Caco-2 (cell line): ENCODE results near the gene PPP1R10. TPM values are rescaled to one million over a fixed set of nuclear protein-coding genes. Genes with fewer than 3 reads are reported as not detected.

Experiments used
- BruUV-seq: library from RNA; stranded (reverse); fragments of 400-500 nt; replicated peaks from 2 replicates; lab custom pipeline; 2021; lab: Mats Ljungman, UMichigan
- CTCF ChIA-PET: fragments of 300-600 bp; sonication (Branson Sonifier 250); formaldehyde crosslinking; loops from one replicate; lab custom pipeline; 2022; ENCODE audit warnings: antibody characterized with exemption; lab: Charles Lee
- POLR2A ChIA-PET: fragments of 300-600 bp; sonication (Branson Sonifier 250); formaldehyde crosslinking; loops from one replicate; lab custom pipeline; 2022; ENCODE audit warnings: antibody characterized with exemption; lab: Charles Lee
- DNase-seq, 2 experiments: peaks; one replicate each; pipeline versions ENCODE4 v3.0.0 to v3.0.0-alpha.2; 2020 to 2022
- H3K27me3 ChIP-seq: replicated peaks from 2 replicates; pipeline ENCODE4 v1.6.0; 2011; ENCODE audit warnings: low read length; ENCODE audit not compliant: control insufficient read depth, insufficient read depth
- H3K36me3 ChIP-seq: 2 replicates; pipeline ENCODE4 v1.5.1; 2011; ENCODE audit warnings: low read length; ENCODE audit not compliant: control insufficient read depth, insufficient read depth
- H3K4me1 ChIP-seq: fragments of 250-450 bp; sonication (Bioruptor Pico); 2 replicates; pipeline ENCODE4 v1.5.1; 2020; ENCODE audit warnings: mild to moderate bottlenecking
- H3K4me3 ChIP-seq: 2 replicates; pipeline ENCODE4 v1.5.1; 2011; ENCODE audit warnings: low read depth, mild to moderate bottlenecking, control low read depth, low read length
- H3K9me3 ChIP-seq: fragments of 250-450 bp; sonication (Bioruptor Pico); 2 replicates; pipeline ENCODE4 v1.5.1; 2020; ENCODE audit warnings: mild to moderate bottlenecking, moderate library complexity
- H3K27ac Mint-ChIP-seq: one replicate; pipeline ENCODE4 v1.8.0; 2022; ENCODE audit warnings: mixed read lengths; ENCODE audit not compliant: unreplicated experiment
- H3K27me3 Mint-ChIP-seq: one replicate; pipeline ENCODE4 v1.8.0; 2022; ENCODE audit warnings: mixed read lengths; ENCODE audit not compliant: insufficient read depth, unreplicated experiment
- H3K36me3 Mint-ChIP-seq: one replicate; pipeline ENCODE4 v1.8.0; 2022; ENCODE audit warnings: mild to moderate bottlenecking, mixed read lengths; ENCODE audit not compliant: insufficient read depth, unreplicated experiment
- H3K4me1 Mint-ChIP-seq: one replicate; pipeline ENCODE4 v1.8.0; 2022; ENCODE audit warnings: low read depth, mixed read lengths; ENCODE audit not compliant: unreplicated experiment
- H3K4me3 Mint-ChIP-seq: one replicate; pipeline ENCODE4 v1.8.0; 2022; ENCODE audit warnings: mild to moderate bottlenecking, moderate library complexity, mixed read lengths; ENCODE audit not compliant: unreplicated experiment
- H3K9me3 Mint-ChIP-seq: one replicate; pipeline ENCODE4 v1.8.0; 2022; ENCODE audit warnings: mixed read lengths; ENCODE audit not compliant: unreplicated experiment
- intact Hi-C: fragments of 100-400 bp; cut with micrococcal nuclease; formaldehyde crosslinking; loops from one replicate; pipeline ENCODE4 v1.10.0; 2022; ENCODE audit not compliant: unreplicated experiment
- total RNA-seq: library from RNA; stranded (reverse); gene quantifications from 2 replicates; pipeline ENCODE4 v1.2.3, GENCODE V29; 2022
- TF ChIP-seq, protein P1 (sequence below), 2 experiments: fragments of 200-600 bp in 1 of 2; IDR thresholded peaks; 1 replicate in 1 of 2; 2 replicates in 1 of 2; pipeline versions ENCODE4 v1.5.1 to v1.8.0; 2011 to 2022; ENCODE audit warnings: antibody characterized with exemption in 1 of 2, control low read depth in 1 of 2, inconsistent platforms in 1 of 2, low read depth in 1 of 2, low read length in 1 of 2, mild to moderate bottlenecking in 1 of 2, moderate library complexity in 1 of 2; ENCODE audit not compliant: insufficient read depth in 1 of 2, severe bottlenecking in 1 of 2, unreplicated experiment in 1 of 2

PPP1R10 gene
- total RNA-seq, 1 experiment from 2014 or later, result 91.3 TPM

DNA sequence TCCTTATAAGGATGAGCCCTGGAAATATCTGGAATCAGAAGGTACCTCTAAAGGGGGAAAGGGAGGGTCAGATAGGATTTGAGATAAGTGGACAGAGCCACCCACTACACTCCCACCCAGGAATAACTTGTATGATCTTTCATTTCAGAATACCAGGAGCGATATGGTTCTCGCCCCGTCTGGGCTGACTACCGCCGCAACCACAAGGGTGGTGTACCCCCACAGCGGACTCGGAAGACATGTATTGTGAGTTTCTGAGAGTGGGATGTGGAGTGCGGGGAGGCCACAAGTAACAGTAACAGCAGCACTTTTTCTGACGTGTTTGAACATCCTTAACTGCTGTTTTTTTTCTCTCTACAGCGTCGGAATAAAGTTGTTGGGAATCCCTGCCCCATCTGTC, 2.5 kb upstream of the PPP1R10 start:
- intact Hi-C loops, result no loop called here
- no peak for DNase-seq
- Histone ChIP-seq H3K4me3 (no peak overlapping the region), H3K27me3 (no peaks in the 10 kb centered on the region), H3K36me3 (peaks cover 2% of the 10 kb centered on the region; the same call in 1 of the 2 replicates), H3K9me3 (no peaks in the 10 kb centered on the region), H3K4me1 (no peaks in the 10 kb centered on the region)
- Mint-ChIP-seq H3K9me3 (no peaks in the 10 kb centered on the region), H3K36me3 (peaks cover 73% of the 10 kb centered on the region), H3K27me3 (peaks cover 6% of the 10 kb centered on the region), H3K27ac (no peak overlapping the region), H3K4me3 (peak overlapping the region; percentile 78), H3K4me1 (peaks cover 13% of the 10 kb centered on the region)
- no TSS peak for BruUV-seq
- ChIA-PET POLR2A (no interaction called here), CTCF (no interaction called here)
- TF ChIP-seq, protein P1, sequence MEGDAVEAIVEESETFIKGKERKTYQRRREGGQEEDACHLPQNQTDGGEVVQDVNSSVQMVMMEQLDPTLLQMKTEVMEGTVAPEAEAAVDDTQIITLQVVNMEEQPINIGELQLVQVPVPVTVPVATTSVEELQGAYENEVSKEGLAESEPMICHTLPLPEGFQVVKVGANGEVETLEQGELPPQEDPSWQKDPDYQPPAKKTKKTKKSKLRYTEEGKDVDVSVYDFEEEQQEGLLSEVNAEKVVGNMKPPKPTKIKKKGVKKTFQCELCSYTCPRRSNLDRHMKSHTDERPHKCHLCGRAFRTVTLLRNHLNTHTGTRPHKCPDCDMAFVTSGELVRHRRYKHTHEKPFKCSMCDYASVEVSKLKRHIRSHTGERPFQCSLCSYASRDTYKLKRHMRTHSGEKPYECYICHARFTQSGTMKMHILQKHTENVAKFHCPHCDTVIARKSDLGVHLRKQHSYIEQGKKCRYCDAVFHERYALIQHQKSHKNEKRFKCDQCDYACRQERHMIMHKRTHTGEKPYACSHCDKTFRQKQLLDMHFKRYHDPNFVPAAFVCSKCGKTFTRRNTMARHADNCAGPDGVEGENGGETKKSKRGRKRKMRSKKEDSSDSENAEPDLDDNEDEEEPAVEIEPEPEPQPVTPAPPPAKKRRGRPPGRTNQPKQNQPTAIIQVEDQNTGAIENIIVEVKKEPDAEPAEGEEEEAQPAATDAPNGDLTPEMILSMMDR (IDR thresholded peaks at IDR 0.05; ENCODE audit: insufficient read depth in 1 of 2, low read depth in 1 of 2, low read length in 1 of 2, severe bottlenecking in 1 of 2, unreplicated experiment in 1 of 2), result no peak

DNA sequence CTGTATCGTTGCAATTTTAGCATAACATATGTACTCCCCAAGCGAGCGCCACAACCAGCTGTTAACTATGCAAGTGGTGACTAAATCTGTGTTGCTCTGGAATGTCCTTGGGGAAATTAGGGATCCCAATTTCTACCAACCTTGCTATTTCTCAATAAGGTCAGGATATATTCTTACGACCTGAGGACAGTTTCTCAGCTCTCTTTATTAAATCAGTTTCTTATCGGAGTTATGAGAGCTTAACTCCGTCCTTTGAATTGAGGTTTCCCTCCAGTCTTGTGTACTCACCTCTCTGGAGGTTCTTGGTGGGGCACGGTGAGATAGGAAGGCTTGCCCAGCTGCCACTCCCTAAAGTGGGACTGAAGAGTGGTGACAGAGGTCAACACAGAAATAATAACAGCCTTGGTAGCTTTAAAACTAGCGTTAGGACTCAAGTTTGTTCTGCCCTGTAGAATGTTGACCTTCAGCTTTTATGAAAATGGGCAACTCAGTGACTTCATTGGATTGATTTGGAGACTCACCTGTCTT, 1.3 kb upstream of the PPP1R10 start:
- TF ChIP-seq, protein P1 (IDR thresholded peaks at IDR 0.05; ENCODE audit: insufficient read depth in 1 of 2, low read depth in 1 of 2, low read length in 1 of 2, severe bottlenecking in 1 of 2, unreplicated experiment in 1 of 2), result no peak
- Histone ChIP-seq H3K4me1 (no peaks in the 10 kb centered on the region), H3K9me3 (no peaks in the 10 kb centered on the region), H3K36me3 (peaks cover 2% of the 10 kb centered on the region; the same call in 1 of the 2 replicates), H3K4me3 (peak overlapping the region; percentile 45), H3K27me3 (no peaks in the 10 kb centered on the region)
- H3K27ac Mint-ChIP-seq, result peak overlapping the region; percentile 96
- H3K9me3 Mint-ChIP-seq, result no peaks in the 10 kb centered on the region
- peak overlapping the region; percentile 78 for H3K4me3 Mint-ChIP-seq
- intact Hi-C loops, result no loop called here
- ChIA-PET POLR2A (interaction anchor here (0.6 to 1.3 kb wide), 3 partner anchors 8 to 99 kb away, joined by 3 to 4 read pairs (median 3); partner anchors contain the start of genes ABCF1 and MDC1), CTCF (interaction anchor here (0.7 kb wide), 1 partner anchor 54 kb away, joined by 3 read pairs; the partner anchor contains the start of gene DHX16)
- peaks cover 20% of the 10 kb centered on the region for H3K4me1 Mint-ChIP-seq
- peaks cover 6% of the 10 kb centered on the region for H3K27me3 Mint-ChIP-seq
- no TSS peak for BruUV-seq
- no peak for DNase-seq
- peaks cover 85% of the 10 kb centered on the region for H3K36me3 Mint-ChIP-seq

DNA sequence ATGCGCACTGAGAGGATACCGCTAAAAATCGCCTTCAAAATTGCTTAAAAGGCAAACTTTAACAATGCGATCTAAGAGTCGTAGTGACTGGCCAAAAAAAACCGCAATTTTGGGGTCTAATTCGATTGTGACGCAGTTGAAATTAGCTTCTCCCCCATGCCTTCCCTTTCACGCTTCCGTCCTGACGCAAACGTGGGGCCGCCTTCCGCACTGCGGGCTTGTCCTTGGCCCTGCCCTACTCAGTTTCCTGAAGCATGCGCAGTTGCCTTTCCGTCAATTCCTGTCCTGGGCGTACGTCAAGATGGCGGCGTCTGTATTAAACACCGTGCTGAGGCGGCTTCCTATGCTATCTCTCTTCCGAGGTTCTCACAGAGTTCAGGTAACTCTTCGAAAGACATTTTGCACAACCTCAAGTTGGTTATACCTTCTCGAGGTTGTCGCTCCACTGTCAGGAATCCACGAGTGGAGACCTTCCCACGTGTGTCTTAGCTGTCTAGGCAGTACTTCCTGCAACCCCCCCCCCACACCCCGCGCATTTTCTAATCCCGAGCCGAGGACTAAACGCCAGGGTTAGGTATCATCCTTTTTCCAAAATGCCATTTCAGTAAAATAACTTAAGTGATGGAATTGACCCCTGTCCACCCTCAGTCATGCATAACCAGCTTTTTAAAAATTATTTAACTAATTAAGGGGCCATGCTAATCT, 674 bp upstream of the PPP1R10 start, which contains the start of gene MRPS18B:
Gene MRPS18B (plus strand): TSS at position 276 of the 705 bp plus-strand sequence. CDS start 26 bp downstream, at position 302.
- TSS peak; percentile 76 for BruUV-seq
- Histone ChIP-seq H3K9me3 (no peaks in the 10 kb centered on the region), H3K4me3 (peak within 1 kb of the TSS; percentile 77), H3K4me1 (no peaks in the 10 kb centered on the region), H3K36me3 (peaks cover 2% of the 10 kb centered on the region; the same call in 1 of the 2 replicates), H3K27me3 (no peaks in the 10 kb centered on the region)
- intact Hi-C loops, result loop anchor here (1.0 to 2.0 kb wide), 5 partner anchors 9 to 103 kb away; partner anchors contain the start of genes ATAT1, C6orf136, GNL1 and PRR3
- TF ChIP-seq, protein P1 (IDR thresholded peaks at IDR 0.05; ENCODE audit: insufficient read depth in 1 of 2, low read depth in 1 of 2, low read length in 1 of 2, severe bottlenecking in 1 of 2, unreplicated experiment in 1 of 2), result no peak
- DNase-seq, result peak; percentile 95 to 97
- peaks cover 80% of the 10 kb centered on the region for H3K36me3 Mint-ChIP-seq
- ChIA-PET POLR2A (interaction anchor here (0.5 to 1.3 kb wide), 5 partner anchors 8 to 100 kb away, joined by 3 to 9 read pairs (median 3); partner anchors contain the start of genes ABCF1 and MDC1), CTCF (interaction anchor here (0.6 to 0.7 kb wide), 2 partner anchors 33 to 55 kb away, joined by 3 read pairs; partner anchors contain the start of gene DHX16)
- no peaks in the 10 kb centered on the region for H3K9me3 Mint-ChIP-seq
- H3K27me3 Mint-ChIP-seq, result peaks cover 6% of the 10 kb centered on the region
- H3K27ac Mint-ChIP-seq, result peak within 1 kb of the TSS; percentile 96
- H3K4me1 Mint-ChIP-seq, result peaks cover 22% of the 10 kb centered on the region
- H3K4me3 Mint-ChIP-seq, result peak within 1 kb of the TSS; percentile 78
